A549 treated with ZK216348 at 1 μM for 4 hours (cell line): ENCODE measurements around the gene NCLN. TPM values are rescaled to one million over a fixed set of nuclear protein-coding genes. Genes with fewer than 3 reads are reported as not detected.

ENCODE experiments used
- total RNA-seq: library from RNA; stranded (reverse); fragments of 200-300 nt; extraction: Qiagen RNA extraction; gene quantifications from 5 replicates; pipeline ENCODE4 v1.2.3, GENCODE V29; 2022; ENCODE audit warnings: low read depth

Gene NCLN
- total RNA-seq = 56.3 to 88.9 TPM (median 80.9 TPM) in 5 replicates

GRCh38 chr19:3185461-3186159, at the start of gene NCLN:
NCLN (plus strand) TSS chr19:3185930; CDS start chr19:3186031, 101 bp downstream.

GRCh38 chr19:3135961-3136683, 49.6 kb upstream of the NCLN start, which contains the start of gene GNA15:
GNA15 (plus strand) TSS chr19:3136033; CDS start chr19:3136451, 418 bp downstream.

GRCh38 chr19:3178377-3178972, 7.3 kb upstream of the NCLN start, which contains the start of gene S1PR4:
S1PR4 (plus strand) TSS chr19:3178769; CDS start chr19:3178793, 24 bp downstream.

GRCh38 chr19:3224346-3225168, 38.8 kb downstream of the NCLN start, which contains the start of gene CELF5:
CELF5 (plus strand) TSS chr19:3224661; CDS start chr19:3224740, 79 bp downstream.

Other genes with a start within 250 kb of the NCLN start
- gene ZNF77, start 241.0 kb upstream of the NCLN start, total RNA-seq = 1.1 to 3.3 TPM (median 1.6 TPM) in 5 replicates
- gene TLE6, start 208.4 kb upstream of the NCLN start, total RNA-seq = 3.2 to 6.9 TPM (median 4.4 TPM) in 5 replicates
- 2.7 to 3.0 TPM (median 2.8 TPM) in 5 replicates for gene TLE2, start 156.7 kb upstream of the NCLN start, total RNA-seq
- 167 to 273 TPM (median 263 TPM) in 5 replicates for gene TLE5, start 123.4 kb upstream of the NCLN start, total RNA-seq
- 26.5 to 38.4 TPM (median 34.7 TPM) in 5 replicates for gene GNA11, start 91.6 kb upstream of the NCLN start, total RNA-seq
- 0.08 to 0.14 TPM in 2 of 5 replicates, not detected in the others for gene GNA15, start 49.9 kb upstream of the NCLN start, total RNA-seq
- gene S1PR4, start 7.2 kb upstream of the NCLN start, total RNA-seq = 0.09 to 0.20 TPM (median 0.17 TPM) in 4 of 5 replicates, not detected in the other
- gene CELF5, start 38.7 kb downstream of the NCLN start, total RNA-seq = 0.34 to 0.77 TPM (median 0.54 TPM) in 5 replicates
- gene NFIC, start 180.7 kb downstream of the NCLN start, total RNA-seq = 28.0 to 57.6 TPM (median 48.4 TPM) in 5 replicates